Measurements from ENCODE around the gene OR6V1. TPM values are rescaled to one million over a fixed set of nuclear protein-coding genes. Genes with fewer than 3 reads are reported as not detected.

The OR6V1 gene
- total and polyA plus RNA-seq, 10 of the 15 experiments (the other 5 are each of a cell fraction or from before 2014, with no cell fraction given) = not detected

GRCh38 chr7:143040209-143040715 is 11.9 kb upstream of the OR6V1 start:
- POLR2A ChIA-PET = no interaction called here
- H3K4me1 ChIP-seq (ENCODE audit: control insufficient read depth, insufficient read depth, low read length) = no peaks in the 10 kb centered on the region
- ATAC-seq (no peak), DNase-seq (ENCODE audit: low read depth, low spot score) (no peak), FAIRE-seq (no peak)
- intact Hi-C loops (cut with micrococcal nuclease; ENCODE audit: unreplicated experiment) = no loop called here
- SMC1A ChIA-PET (ENCODE audit: uncharacterized antibody, unreplicated experiment) = no interaction called here
- no peak overlapping the region for H2AFZ ChIP-seq (ENCODE audit: control insufficient read depth, low read depth, low read length)
- no peaks in the 10 kb centered on the region for H3K79me2 ChIP-seq (ENCODE audit: control insufficient read depth, insufficient read depth, low read length)
- no TSS peak for BruUV-seq (replicated peaks)
- RAD21 ChIA-PET (ENCODE audit: unreplicated experiment) = no interaction called here
- in situ Hi-C loops (cut with MboI) = no loop called here
- no peak overlapping the region for H3K4me2 ChIP-seq (ENCODE audit: control insufficient read depth, insufficient read depth)
- H3K9ac ChIP-seq (ENCODE audit: control insufficient read depth, insufficient read depth, low read length) = no peak overlapping the region
- no peak for TF ChIP-seq CHD4 (IDR thresholded peaks at IDR 0.05)
- 10% methylated on average over 3 of the region's 3 CpGs for WGBS (ENCODE audit: insufficient coverage, insufficient replicate concordance, low lambda C conversion rate, missing lambda C conversion rate)
- no peaks in the 10 kb centered on the region for H3K27me3 ChIP-seq (replicated peaks in 1 of 2; ENCODE audit: control insufficient read depth in 2 of 2, insufficient read depth in 2 of 2, low read length in 1 of 2)
- no peaks in the 10 kb centered on the region for H4K20me1 ChIP-seq (ENCODE audit: control insufficient read depth, insufficient read depth)
- no peak overlapping the region for H3K27ac ChIP-seq (ENCODE audit: control insufficient read depth, insufficient read depth)
- H3K36me3 ChIP-seq (ENCODE audit: control insufficient read depth in 2 of 2, insufficient read depth in 2 of 2, low read length in 1 of 2) = no peaks in the 10 kb centered on the region
- CTCF ChIA-PET = no interaction called here
- no peak overlapping the region for H3K4me3 ChIP-seq
- H3K9me3 ChIP-seq (replicated peaks; ENCODE audit: control insufficient read depth, insufficient read depth, low read length) = no peaks in the 10 kb centered on the region

GRCh38 chr7:143041346-143041745 is 10.8 kb upstream of the OR6V1 start:
- Histone ChIP-seq H3K79me2 (ENCODE audit: control insufficient read depth, insufficient read depth, low read length) (no peaks in the 10 kb centered on the region), H3K9ac (ENCODE audit: control insufficient read depth, insufficient read depth, low read length) (no peak overlapping the region), H4K20me1 (ENCODE audit: control insufficient read depth, insufficient read depth) (no peaks in the 10 kb centered on the region), H3K4me1 (ENCODE audit: control insufficient read depth, insufficient read depth, low read length) (no peaks in the 10 kb centered on the region), H3K27ac (ENCODE audit: control insufficient read depth, insufficient read depth) (no peak overlapping the region), H3K36me3 (ENCODE audit: control insufficient read depth in 2 of 2, insufficient read depth in 2 of 2, low read length in 1 of 2) (no peaks in the 10 kb centered on the region), H3K4me2 (ENCODE audit: control insufficient read depth, insufficient read depth) (no peak overlapping the region), H2AFZ (ENCODE audit: control insufficient read depth, low read depth, low read length) (no peak overlapping the region), H3K9me3 (replicated peaks; ENCODE audit: control insufficient read depth, insufficient read depth, low read length) (no peaks in the 10 kb centered on the region), H3K4me3 (no peak overlapping the region), H3K27me3 (replicated peaks in 1 of 2; ENCODE audit: control insufficient read depth in 2 of 2, insufficient read depth in 2 of 2, low read length in 1 of 2) (no peaks in the 10 kb centered on the region)
- 41% methylated on average over 6 of the region's 6 CpGs for WGBS (ENCODE audit: insufficient coverage, insufficient replicate concordance, low lambda C conversion rate, missing lambda C conversion rate)
- ATAC-seq = no peak
- ChIA-PET RAD21 (ENCODE audit: unreplicated experiment) (no interaction called here), SMC1A (ENCODE audit: uncharacterized antibody, unreplicated experiment) (interaction anchor here (1.0 kb wide), 1 partner anchor 11 kb away, joined by 3 read pairs; the partner anchor contains the start of gene OR6V1), POLR2A (no interaction called here), CTCF (no interaction called here)
- in situ Hi-C loops (cut with MboI) = no loop called here
- TF ChIP-seq EED (IDR thresholded peaks at IDR 0.05; ENCODE audit: low read depth) = no peak
- FAIRE-seq = no peak
- no peak for DNase-seq (ENCODE audit: low read depth, low spot score)
- intact Hi-C loops (cut with micrococcal nuclease; ENCODE audit: unreplicated experiment) = no loop called here
- BruUV-seq (replicated peaks) = no TSS peak
